Measurements from ENCODE around the gene RASGRF1.
"Not testable (repeated sequence)": the region's sequence is repeated elsewhere in the genome, so short reads cannot be mapped to it uniquely, and the experiment has no call there.

Gene RASGRF1

GRCh38 chr15:78930577-78931388 lies 159.8 kb downstream of the RASGRF1 start:
- DNase-seq (ENCODE audit: low read depth) = no peak

GRCh38 chr15:78929536-78930264 lies 160.9 kb downstream of the RASGRF1 start:
- DNase-seq (ENCODE audit: low read depth) = no peak

- no peak for DNase-seq (ENCODE audit: low read depth)
Observed at GRCh38 chr15:78928616-78929093, 161.9 kb downstream of the RASGRF1 start.

GRCh38 chr15:78928176-78928575 lies 162.4 kb downstream of the RASGRF1 start:
- DNase-seq (ENCODE audit: low read depth) = not testable (repeated sequence)

- DNase-seq (ENCODE audit: low read depth) = no peak
Observed at GRCh38 chr15:78927077-78927790, 163.3 kb downstream of the RASGRF1 start.

- DNase-seq (ENCODE audit: low read depth) = no peak
Observed at GRCh38 chr15:78925956-78926743, 164.4 kb downstream of the RASGRF1 start.

- no peak for DNase-seq (ENCODE audit: low read depth)
Observed at GRCh38 chr15:78925076-78925624, 165.4 kb downstream of the RASGRF1 start.

- no peak for DNase-seq (ENCODE audit: low read depth)
Observed at GRCh38 chr15:78923480-78924360, 166.9 kb downstream of the RASGRF1 start.

GRCh38 chr15:78923015-78923414 lies 167.6 kb downstream of the RASGRF1 start:
- DNase-seq (ENCODE audit: low read depth) = no peak

GRCh38 chr15:78922527-78922926 lies 168.1 kb downstream of the RASGRF1 start:
- DNase-seq (ENCODE audit: low read depth) = no peak

- no peak for DNase-seq (ENCODE audit: low read depth)
Observed at GRCh38 chr15:78921940-78922339, 168.6 kb downstream of the RASGRF1 start.

- DNase-seq (ENCODE audit: low read depth) = no peak
Observed at GRCh38 chr15:78921517-78921916, 169.1 kb downstream of the RASGRF1 start.

- DNase-seq (ENCODE audit: low read depth) = no peak
Observed at GRCh38 chr15:78917888-78918287, 172.7 kb downstream of the RASGRF1 start.

GRCh38 chr15:78916088-78916487 lies 174.5 kb downstream of the RASGRF1 start:
- DNase-seq (ENCODE audit: low read depth) = no peak

GRCh38 chr15:78915341-78916087 lies 175.1 kb downstream of the RASGRF1 start:
- DNase-seq (ENCODE audit: low read depth) = no peak

GRCh38 chr15:78914027-78914764 lies 176.4 kb downstream of the RASGRF1 start:
- no peak for DNase-seq (ENCODE audit: low read depth)

GRCh38 chr15:78913012-78913411 lies 177.6 kb downstream of the RASGRF1 start:
- no peak for DNase-seq (ENCODE audit: low read depth)

- DNase-seq (ENCODE audit: low read depth) = no peak
Observed at GRCh38 chr15:78912316-78912715, 178.3 kb downstream of the RASGRF1 start.

GRCh38 chr15:78910271-78910670 lies 180.3 kb downstream of the RASGRF1 start:
- no peak for DNase-seq (ENCODE audit: low read depth)
